Heart right ventricle (tissue), 16 donors: ENCODE measurements around the gene KIF9. TPM values are rescaled to one million over a fixed set of nuclear protein-coding genes. Genes with fewer than 3 reads are reported as not detected.
"Not testable (repeated sequence)": the region's sequence is repeated elsewhere in the genome, so short reads cannot be mapped to it uniquely, and the experiment has no call there.

Source experiments
- ATAC-seq, 8 donors: fragments of 200-7000 bp; cut with Tn5 transposase; one replicate each; pipeline ENCODE4 v1.9.1; 2020; ENCODE audit warnings: mild to moderate bottlenecking in 8 of 8, moderate library complexity in 8 of 8, moderate number of reproducible peaks in 1 of 8
- DNase-seq, 2 donors: peaks; one replicate each; pipeline ENCODE4 v3.0.0-alpha.2; 2020
- H3K27ac ChIP-seq, 10 donors: fragments of 200-600 bp; sonication (generic) in 2 of 10; one replicate each; pipeline versions ENCODE4 v1.5.0 to v1.8.0; 2020 to 2022; ENCODE audit warnings: mild to moderate bottlenecking in 3 of 10
- H3K27me3 ChIP-seq, 7 donors: fragments of 200-600 bp; one replicate each; pipeline ENCODE4 v1.8.0; 2021 to 2022; ENCODE audit warnings: mild to moderate bottlenecking in 2 of 7
- H3K36me3 ChIP-seq, 9 donors: fragments of 200-600 bp; sonication (generic) in 1 of 9; one replicate each; pipeline versions ENCODE4 v1.5.0 to v1.8.0; 2020 to 2022; ENCODE audit warnings: mild to moderate bottlenecking in 2 of 9
- H3K4me1 ChIP-seq, 9 donors: fragments of 200-600 bp; sonication (generic) in 1 of 9; one replicate each; pipeline versions ENCODE4 v1.5.0 to v1.8.0; 2020 to 2022; ENCODE audit warnings: mild to moderate bottlenecking in 4 of 9
- H3K4me3 ChIP-seq, 10 donors: fragments of 200-600 bp; sonication (generic) in 2 of 10; one replicate each; pipeline versions ENCODE4 v1.5.0 to v1.8.0; 2020 to 2022; ENCODE audit warnings: mild to moderate bottlenecking in 7 of 10, moderate library complexity in 2 of 10
- H3K9me3 ChIP-seq, 11 donors: fragments of 200-600 bp in 10 of 11; sonication (generic) in 2 of 11; one replicate each; pipeline versions ENCODE4 v1.5.0 to v1.8.0; 2013 to 2022; ENCODE audit warnings: mild to moderate bottlenecking in 2 of 11, control low read depth in 1 of 11, moderate library complexity in 1 of 11
- CTCF ChIP-seq, 9 donors: fragments of 200-600 bp; sonication (generic) in 2 of 9; IDR thresholded peaks; one replicate each; pipeline versions ENCODE4 v1.5.0 to v1.8.0; 2021 to 2022; ENCODE audit warnings: antibody characterized with exemption in 9 of 9, mild to moderate bottlenecking in 5 of 9, moderate library complexity in 1 of 9
- WGBS, 2 donors: extraction: QIAGEN DNeasy Blood & Tissue Kit; methylation state at CpG; one replicate each; pipeline ENCODE4 v1.1.7; 2013; ENCODE audit warnings: inconsistent platforms in 1 of 2; 5-methylcytosine and 5-hydroxymethylcytosine counted together
- intact Hi-C, 10 donors: fragments of 100-400 bp; cut with DNase I; formaldehyde crosslinking; loops; one replicate each; pipeline versions ENCODE4 v1.11.1 to v1.14.2; 2022
- polyA plus RNA-seq, 2 donors: library from polyadenylated mRNA; stranded (reverse); fragments of 200-250 nt; gene quantifications; one replicate each; pipeline ENCODE4 v1.2.3, GENCODE V29; 2013
- total RNA-seq, 10 donors: library from RNA; stranded (reverse); fragmentation: NEBNext Ultra II Directional in 3 of 10; extraction: Animal tissue kit (Norgen Biotek cat#: 25700) in 3 of 10; gene quantifications; one replicate each; pipeline versions ENCODE4 v1.2.1 to v1.2.4, GENCODE V29; 2021 to 2023
- donor health status: Arrhythmogenic right ventricular cardiomyopathy.
- donor health status: ischemic (EF 13 %, LVEDD 7.1; RV severe dilation, severe dysfunction).
- donor health status: healthy with polysubstance abuse.
- donor health status: DM: no; HTN: yes; CAD: no.
- donor health status: DM: no; HTN: no; CAD: no.
- donor health status: ischemic (EF 25% LVEDD 6.9; RV normal size, moderate dysfunction).
- donor health status: ischemic (EF 25% LVEDD 5.7; RV mildly dilated, moderate dysfunction).
- donor health status: healthy.
- donor health status: DM: yes; HTN: yes; CAD: no.
- donor health status: Ischemic cardiomyopathy.
- donor health status: ischemic (EF 35%, LVEDD 5.7; RV mildly dilated, moderate dysfunction).
- donor health status: nonischemic (EF 11% LVEDD 7.7; RV severe dilation, severe dysfunction).
- donor health status: DM: yes; HTN: yes; CAD: no.
- donor health status: PGD.
- donor health status: ischemic (EF 29% LVEDD 5.4; RV normal size, mild dysfunction).
- donor health status: nonischemic (EF 23%, LVEDD 6.1; RV moderate dilation, normal function).

The KIF9 gene
- total and polyA plus RNA-seq, 12 donors, result 4.2 to 16.6 (median 8.5) TPM

- Histone ChIP-seq H3K4me1 (peaks cover 0 to 44% (median 12%) of the 10 kb centered on the region in 9 donors), H3K36me3 (peaks cover 0 to 39% (median 0%) of the 10 kb centered on the region in 9 donors), H3K9me3 (no peaks in the 10 kb centered on the region), H3K27ac (no peak overlapping the region), H3K4me3 (no peak overlapping the region), H3K27me3 (no peaks in the 10 kb centered on the region)
- no peak for TF ChIP-seq CTCF (IDR thresholded peaks at IDR 0.05)
- 85 to 96% methylated on average over 2 of the region's 2 CpGs for WGBS, 2 donors
- ATAC-seq (no peak), DNase-seq (no peak)
- intact Hi-C loops, result no loop called here
Observed at GRCh38 chr3:47293822-47294221, 11.2 kb upstream of the KIF9 start.

GRCh38 chr3:47291754-47292420 is 9.3 kb upstream of the KIF9 start:
- H3K9me3 ChIP-seq, H3K27ac ChIP-seq, H3K27me3 ChIP-seq, H3K4me3 ChIP-seq, intact Hi-C loops, ATAC-seq, DNase-seq: not testable (repeated sequence)
- H3K4me1 ChIP-seq, result peaks cover 0 to 42% (median 11%) of the 10 kb centered on the region in 9 donors
- 97% methylated on average over 9 of the region's 9 CpGs for WGBS, 2 donors
- peaks cover 0 to 49% (median 10%) of the 10 kb centered on the region in 9 donors for H3K36me3 ChIP-seq

- Histone ChIP-seq H3K27ac (no peak overlapping the region), H3K4me3 (no peak overlapping the region), H3K4me1 (peaks cover 0 to 42% (median 4%) of the 10 kb centered on the region in 9 donors), H3K27me3 (no peaks in the 10 kb centered on the region), H3K9me3 (no peaks in the 10 kb centered on the region), H3K36me3 (peaks cover 0 to 51% (median 10%) of the 10 kb centered on the region in 9 donors)
- intact Hi-C loops, result no loop called here
- 78 to 83% methylated on average over 4 of the region's 4 CpGs for WGBS, 2 donors
- no peak for TF ChIP-seq CTCF (IDR thresholded peaks at IDR 0.05)
- ATAC-seq (no peak), DNase-seq (no peak)
Observed at GRCh38 chr3:47291158-47291753, 8.7 kb upstream of the KIF9 start.

- intact Hi-C loops, result loop anchor here in 1 of 10 donors (10.0 kb wide), 1 partner anchor 124 kb away; the partner anchor contains the start of gene SETD2
- ATAC-seq, result no peak
- peaks cover 0 to 46% (median 12%) of the 10 kb centered on the region in 9 donors for H3K4me1 ChIP-seq
- H3K9me3 ChIP-seq, result no peaks in the 10 kb centered on the region
- no peak for DNase-seq
- H3K36me3 ChIP-seq, result peaks cover 0 to 57% (median 10%) of the 10 kb centered on the region in 9 donors
- no peak overlapping the region for H3K4me3 ChIP-seq
- WGBS, 2 donors, result 78 to 79% methylated on average over 6 of the region's 6 CpGs
- no peak for TF ChIP-seq CTCF (IDR thresholded peaks at IDR 0.05)
- no peaks in the 10 kb centered on the region for H3K27me3 ChIP-seq
- peak overlapping the region in 1 of 10 donors; percentile 32 for H3K27ac ChIP-seq
Observed at GRCh38 chr3:47288966-47289910, 6.6 kb upstream of the KIF9 start.
